Suprapubic skin (tissue), 3 donors: Measurements from ENCODE around the gene AGPAT4.

Source experiments
- CTCF ChIP-seq, 2 donors: fragments of 200-600 bp in 1 of 2; fragments of 450-650 bp in 1 of 2; sonication (generic) in 1 of 2; IDR thresholded peaks; one replicate each; pipeline ENCODE4 v1.5.1; 2016 to 2019; ENCODE audit warnings: antibody characterized with exemption in 2 of 2, mild to moderate bottlenecking in 1 of 2, moderate library complexity in 1 of 2
- POLR2A ChIP-seq, 2 donors: fragments of 450-650 bp; IDR thresholded peaks; one replicate each; pipeline ENCODE4 v1.6.1; 2017; ENCODE audit warnings: antibody characterized with exemption in 2 of 2, mild to moderate bottlenecking in 2 of 2, moderate library complexity in 2 of 2

GRCh38 chr6:161259302-161259701 lies 14.6 kb downstream of the AGPAT4 start:
- TF ChIP-seq CTCF (IDR thresholded peaks at IDR 0.05) (no peak), POLR2A (IDR thresholded peaks at IDR 0.05) (no peak)
